EL (cell line): ENCODE measurements around the gene PDE1A.

Experiments
- DNase-seq: peaks from one replicate; pipeline ENCODE4 v3.0.0-alpha.2; 2016

Gene PDE1A

GRCh38 chr2:182186132-182186735 is 240.6 kb downstream of the PDE1A start:
- DNase-seq, result peak; percentile 45

GRCh38 chr2:182182436-182182835 is 244.4 kb downstream of the PDE1A start:
- DNase-seq, result no peak

DNA sequence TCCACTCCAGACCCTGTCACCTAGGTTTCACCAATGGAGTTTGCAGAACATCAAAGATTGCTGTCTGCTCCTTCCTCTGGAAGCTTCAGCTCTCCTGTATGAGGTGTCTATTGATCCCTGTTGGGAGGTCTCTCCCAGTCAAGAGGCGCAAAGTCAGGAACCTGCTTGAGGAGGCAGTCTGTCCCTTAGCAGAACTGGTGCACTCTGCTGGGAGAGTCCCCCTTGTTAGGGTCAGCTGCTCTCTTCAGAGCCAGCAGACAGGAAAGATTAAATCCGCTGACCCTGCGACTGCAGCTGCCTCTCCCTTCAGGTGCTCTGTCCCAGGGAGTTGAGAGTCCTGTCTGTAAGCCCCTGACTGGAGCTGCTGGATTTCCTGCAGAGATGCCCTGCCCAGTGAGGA is 245.5 kb downstream of the PDE1A start:
- DNase-seq, result no peak

GRCh38 chr2:182179176-182179575 is 247.7 kb downstream of the PDE1A start:
- no peak for DNase-seq

- DNase-seq, result no peak
Measured at GRCh38 chr2:182173944-182174622, 252.8 kb downstream of the PDE1A start.

GRCh38 chr2:182170341-182170740 is 256.5 kb downstream of the PDE1A start:
- no peak for DNase-seq

DNA sequence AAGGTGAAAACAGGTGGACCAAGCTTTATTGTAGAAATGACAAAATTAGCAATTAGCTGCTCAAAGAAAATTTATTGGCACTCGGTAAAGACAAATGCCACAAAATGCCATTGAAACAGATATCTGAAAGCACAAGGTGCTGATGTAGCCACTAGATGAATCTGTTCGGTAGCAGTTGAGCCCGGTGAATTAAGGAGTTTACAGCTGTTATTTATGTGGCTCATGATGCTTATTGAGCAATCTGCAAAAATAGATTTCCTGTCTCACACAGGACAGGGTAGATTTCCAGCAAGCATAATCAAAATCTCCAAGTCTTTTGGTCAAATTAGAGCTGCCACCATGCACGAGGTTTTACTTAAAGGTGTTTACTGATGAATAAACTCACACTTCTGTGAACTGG is 259.0 kb downstream of the PDE1A start:
- DNase-seq, result no peak

GRCh38 chr2:182166841-182167240 is 260.0 kb downstream of the PDE1A start:
- DNase-seq, result no peak

GRCh38 chr2:182166406-182166805 is 260.4 kb downstream of the PDE1A start:
- DNase-seq, result no peak

- DNase-seq, result no peak
Measured at GRCh38 chr2:182165202-182165601, 261.6 kb downstream of the PDE1A start.

GRCh38 chr2:182164686-182165085 is 262.1 kb downstream of the PDE1A start:
- DNase-seq, result no peak

DNA sequence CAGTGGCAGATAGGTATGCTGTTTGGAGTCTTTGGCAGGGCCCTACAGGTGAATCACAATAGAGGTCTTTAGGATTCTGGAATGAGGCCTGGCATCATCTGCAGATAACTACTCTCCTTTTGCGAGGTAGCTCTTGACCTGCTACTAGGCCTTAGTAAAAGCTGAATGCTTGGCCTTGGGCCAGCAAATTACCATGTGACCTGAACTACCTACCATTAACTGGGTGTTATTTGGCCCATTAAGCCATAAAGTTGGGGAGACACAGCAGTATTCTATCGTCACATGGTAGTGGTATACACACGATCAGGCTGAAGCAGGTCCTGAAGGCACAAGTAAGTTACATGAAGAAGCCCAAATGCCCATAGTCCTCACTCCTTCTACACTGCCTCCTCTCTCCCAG is 263.0 kb downstream of the PDE1A start:
- no peak for DNase-seq

- DNase-seq, result peak; percentile 44
Measured at GRCh38 chr2:182148344-182148743, 278.5 kb downstream of the PDE1A start.

GRCh38 chr2:182144776-182145165 is 282.1 kb downstream of the PDE1A start:
- peak; percentile 35 for DNase-seq

GRCh38 chr2:182144041-182144775 is 282.6 kb downstream of the PDE1A start:
- DNase-seq, result peak; percentile 53

- DNase-seq, result no peak
Measured at GRCh38 chr2:182142062-182142461, 284.8 kb downstream of the PDE1A start.

- DNase-seq, result no peak
Measured at GRCh38 chr2:182134201-182134600, 292.6 kb downstream of the PDE1A start.

DNA sequence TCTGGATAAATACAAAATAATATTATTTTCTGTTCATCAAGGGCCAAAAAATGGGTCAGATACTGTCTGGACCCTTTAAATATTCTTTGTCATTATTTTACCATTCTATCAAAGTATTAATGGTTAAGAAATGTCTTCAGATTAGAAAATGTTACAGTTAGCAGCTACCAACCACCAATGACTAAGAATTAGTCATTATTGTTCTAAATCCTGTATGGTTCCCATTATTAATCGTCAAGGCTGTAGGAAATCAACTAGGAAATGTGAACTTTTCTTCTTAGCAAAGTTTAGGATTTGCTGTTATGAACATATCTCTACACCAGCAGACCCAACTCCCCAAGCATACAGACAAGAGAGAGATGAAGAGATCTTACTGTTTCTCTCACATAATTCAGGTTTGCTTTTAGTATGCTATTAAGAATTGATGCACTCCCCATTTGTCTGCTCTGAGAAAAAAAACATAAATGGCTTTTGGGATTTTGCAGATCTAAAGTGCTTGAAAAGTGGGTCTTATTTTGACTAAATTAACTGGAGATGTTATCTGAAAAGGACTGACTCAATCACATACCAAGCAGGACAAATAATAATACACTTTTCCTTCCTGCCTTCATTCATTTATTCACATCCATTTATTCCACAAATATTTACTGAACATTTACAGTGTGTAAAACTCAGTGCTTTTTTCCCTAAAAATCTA is 293.5 kb downstream of the PDE1A start:
- peak; percentile 54 for DNase-seq

GRCh38 chr2:182132605-182133004 is 294.2 kb downstream of the PDE1A start:
- peak; percentile 17 for DNase-seq

DNA sequence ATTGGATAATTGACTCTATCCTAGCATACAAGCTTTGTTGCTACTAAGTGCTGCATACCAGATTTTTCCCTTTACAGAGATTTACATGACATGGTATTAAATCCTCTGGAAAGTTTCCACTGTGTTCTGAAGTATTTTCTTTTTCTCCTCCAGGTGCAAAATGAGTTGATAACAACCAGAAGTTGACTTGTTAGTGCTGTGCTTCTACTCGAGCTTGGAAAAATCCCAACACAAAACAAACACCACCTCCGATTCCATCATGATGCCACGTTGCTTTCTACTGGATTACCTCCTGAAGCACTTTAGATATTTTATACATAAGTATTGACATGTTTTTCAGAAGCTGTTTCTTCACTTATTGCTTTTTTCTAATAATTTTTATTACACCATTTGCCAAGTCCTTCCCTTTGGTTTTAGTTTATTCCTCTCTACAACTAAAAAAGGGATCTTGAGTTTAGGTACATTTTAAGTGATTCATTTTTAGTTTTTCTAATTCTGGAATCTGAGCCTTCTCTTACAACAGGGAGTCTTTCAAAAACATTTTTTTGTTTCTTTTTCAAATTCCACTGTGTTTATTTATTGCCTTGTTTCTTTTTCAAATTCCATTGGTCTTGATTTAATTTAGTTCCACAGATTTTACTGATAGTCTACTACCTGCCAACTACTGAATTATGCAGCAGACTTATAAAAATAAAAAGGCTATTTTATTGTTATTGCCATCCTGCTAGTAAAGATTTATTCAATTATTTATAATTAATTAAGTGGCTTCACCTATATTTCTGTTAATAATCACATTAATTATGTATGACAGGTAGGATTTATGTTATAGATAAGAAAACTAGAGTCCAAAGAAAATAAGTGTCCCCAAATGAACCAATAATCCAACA is 297.8 kb downstream of the PDE1A start:
- DNase-seq, result no peak

DNA sequence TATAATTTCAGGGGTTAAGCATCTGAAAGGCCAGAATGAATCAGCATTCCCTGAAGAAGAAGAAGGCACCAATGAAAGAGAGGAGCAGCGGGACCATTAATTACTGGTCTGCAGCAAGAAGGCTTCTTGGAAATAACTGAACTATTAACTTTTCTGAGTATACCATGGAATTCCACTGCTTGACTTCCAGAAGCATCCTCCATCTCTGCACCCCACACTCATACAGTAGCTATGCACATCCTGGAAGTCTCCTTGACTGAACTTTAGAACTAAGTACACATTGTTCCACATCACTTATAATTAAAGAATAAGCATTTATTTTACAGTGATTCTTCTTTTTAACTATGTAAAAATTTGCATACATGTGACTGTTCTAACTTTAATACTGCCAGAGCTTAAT is 309.6 kb downstream of the PDE1A start:
- peak; percentile 21 for DNase-seq

GRCh38 chr2:182116774-182117173 is 310.1 kb downstream of the PDE1A start:
- DNase-seq, result no peak

GRCh38 chr2:182115258-182115657 is 311.6 kb downstream of the PDE1A start:
- DNase-seq, result no peak
